ENCODE data around the gene CAPN3.

GRCh38 chr15:42324308-42324707 is 35.0 kb upstream of the CAPN3 start:
- TF ChIP-seq CTCF (IDR thresholded peaks at IDR 0.05) (no peak), EZH2phosphoT487 (IDR thresholded peaks at IDR 0.05) (no peak), EZH2 (IDR thresholded peaks at IDR 0.05) (no peak)
